A549 treated with CpdA at 1 μM for 4 hours (cell line): ENCODE measurements around the gene CREB3L2. TPM values are rescaled to one million over a fixed set of nuclear protein-coding genes. Genes with fewer than 3 reads are reported as not detected.

ENCODE experiments used
- total RNA-seq: library from RNA; stranded (reverse); fragments of 200-300 nt; extraction: Qiagen RNA extraction; gene quantifications from 5 replicates; pipeline ENCODE4 v1.2.3, GENCODE V29; 2022; ENCODE audit warnings: low read depth

CREB3L2 gene
- total RNA-seq, result 26.3 to 41.0 TPM (median 33.8 TPM) in 5 replicates

DNA sequence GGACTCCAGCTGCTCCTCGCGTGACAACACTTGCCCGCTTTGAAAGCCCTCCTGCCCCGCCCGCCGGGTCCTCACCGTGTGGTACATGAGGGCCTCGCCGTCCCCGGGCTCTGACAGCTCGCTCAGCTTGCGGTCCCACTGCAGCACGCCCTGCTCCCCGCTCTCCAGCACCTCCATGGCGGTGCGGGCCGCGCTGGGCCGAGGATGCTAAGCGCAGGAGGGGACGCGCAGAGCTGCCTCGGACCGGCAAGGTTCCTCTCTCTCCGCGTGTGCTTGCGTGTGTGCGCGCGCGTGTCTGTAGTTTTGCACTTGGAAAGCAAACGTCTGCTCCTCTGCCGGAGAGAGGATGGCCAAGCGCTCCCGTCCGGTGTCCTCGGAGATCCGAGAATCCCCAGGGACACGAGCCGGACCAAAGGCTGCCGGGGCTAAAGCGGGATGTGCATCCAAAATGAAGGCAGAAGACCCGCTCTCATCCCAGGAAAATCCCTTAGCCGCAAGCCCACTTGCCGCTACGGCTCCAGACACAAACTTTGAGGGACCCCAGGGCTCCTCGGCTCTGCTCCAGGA is at the start of gene CREB3L2:
Gene CREB3L2 (minus strand): TSS at position 558 of the 567 bp plus-strand sequence. CDS start 381 bp downstream, at position 177.

DNA sequence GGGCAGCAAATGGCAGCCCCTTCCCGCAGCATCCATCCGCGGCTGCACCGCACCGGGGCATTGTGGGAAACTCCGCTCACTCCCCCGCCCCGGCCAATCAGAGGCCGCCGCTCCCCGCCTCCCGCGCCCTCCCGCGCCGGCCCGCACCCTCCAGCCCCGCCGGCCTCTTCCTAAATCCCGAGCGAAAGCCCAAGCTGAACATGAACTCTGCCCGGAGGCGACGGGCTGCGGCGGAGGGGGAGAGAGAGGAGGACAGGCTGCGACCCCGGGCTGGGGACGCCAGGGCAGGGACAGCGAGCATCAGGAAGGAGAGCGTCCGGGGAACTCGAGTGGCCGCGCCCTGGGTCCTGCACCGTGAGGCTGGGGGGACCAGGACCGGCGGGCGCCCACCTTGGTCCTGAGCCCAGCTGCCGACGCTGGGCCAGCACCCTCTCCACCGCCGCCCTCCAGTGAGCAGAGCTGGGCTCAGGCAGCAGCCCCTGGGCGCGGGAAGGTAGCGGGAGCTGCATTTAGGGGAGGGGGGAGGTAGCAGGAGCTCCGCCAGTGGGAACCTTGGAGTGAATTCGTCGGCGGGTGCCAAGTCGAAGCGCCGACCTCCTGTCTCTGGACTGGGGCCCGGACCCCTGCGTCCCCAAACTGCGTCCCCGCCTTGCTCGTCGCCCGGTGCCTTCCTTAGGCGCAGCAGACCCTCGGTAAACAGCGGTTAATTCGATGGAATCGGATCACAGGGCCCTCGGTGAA is 154.9 kb downstream of the CREB3L2 start, which contains the start of gene DGKI:
Gene DGKI (minus strand): TSS at position 148 of the 741 bp plus-strand sequence.

Other genes with a start within 250 kb of the CREB3L2 start
- gene DGKI, start 155.1 kb downstream of the CREB3L2 start, total RNA-seq, result 0.24 to 0.59 TPM (median 0.31 TPM) in 5 replicates
- not detected in 5 replicates for gene AKR1D1, start 74.4 kb upstream of the CREB3L2 start, total RNA-seq